GM21723 (cell line): ENCODE data around the gene PPY.
"Not testable (repeated sequence)": the region's sequence is repeated elsewhere in the genome, so short reads cannot be mapped to it uniquely, and the experiment has no call there.

Source experiments
- ATAC-seq: cut with Tn5 transposase; IDR thresholded peaks from one replicate; pipeline ENCODE4 v1.9.1; 2021; ENCODE audit warnings: mild to moderate bottlenecking, moderate library complexity; ENCODE audit not compliant: unreplicated experiment

PPY gene, protein sequence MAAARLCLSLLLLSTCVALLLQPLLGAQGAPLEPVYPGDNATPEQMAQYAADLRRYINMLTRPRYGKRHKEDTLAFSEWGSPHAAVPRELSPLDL

DNA sequence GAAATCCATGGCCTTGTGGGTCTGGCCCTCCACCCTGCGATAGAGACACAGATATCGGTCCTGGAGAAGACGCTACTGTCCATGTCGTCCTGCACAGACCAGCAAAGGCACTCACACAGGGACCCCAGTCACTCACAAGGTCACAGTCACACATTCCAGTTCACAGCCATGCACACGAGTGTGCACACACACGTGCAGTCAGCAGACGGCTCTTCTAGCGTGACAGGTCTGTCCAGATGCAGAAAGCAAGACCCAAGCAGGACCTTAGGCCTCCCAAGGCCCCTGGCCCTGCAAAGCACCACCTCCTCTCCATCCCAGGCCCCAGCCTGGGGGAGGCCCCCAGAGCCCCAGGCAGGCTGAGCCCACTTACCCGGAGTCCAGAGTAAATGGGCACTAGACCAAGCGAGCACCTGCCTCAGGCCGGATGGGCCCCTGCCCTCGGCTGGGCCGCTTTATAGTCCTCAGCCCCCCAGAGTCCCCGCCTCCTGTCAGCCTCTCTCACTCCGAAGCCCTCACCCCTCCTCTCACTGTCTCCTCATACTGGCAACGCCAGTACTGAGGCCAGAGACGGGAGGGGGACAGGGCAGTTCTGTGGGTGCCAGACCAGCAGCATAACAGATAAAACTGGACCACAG lies at the start of gene PPY:
Gene PPY (minus strand): TSS at position 426 of the 635 bp plus-strand sequence. CDS start 822 bp downstream, outside the sequence.
- no peak for ATAC-seq

DNA sequence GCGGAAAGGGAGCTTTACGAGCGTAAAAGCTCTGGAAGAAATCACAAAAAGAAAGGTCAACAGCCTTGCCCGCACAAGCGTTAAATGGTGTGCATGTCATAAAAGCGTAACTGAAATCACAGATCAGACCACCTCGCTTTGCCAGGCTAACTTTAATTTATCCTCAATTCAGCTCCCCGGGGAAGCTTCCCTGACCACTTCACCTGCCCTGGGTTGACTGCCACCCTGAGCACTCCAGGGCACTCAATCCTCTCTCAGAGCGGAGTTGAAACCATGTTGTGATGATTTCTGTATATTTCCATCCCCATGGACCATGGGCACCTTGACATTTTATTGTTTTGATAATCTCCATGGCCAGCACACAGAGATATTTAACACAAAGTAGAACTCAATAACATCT lies 46.0 kb upstream of the PPY start:
- ATAC-seq: no peak

DNA sequence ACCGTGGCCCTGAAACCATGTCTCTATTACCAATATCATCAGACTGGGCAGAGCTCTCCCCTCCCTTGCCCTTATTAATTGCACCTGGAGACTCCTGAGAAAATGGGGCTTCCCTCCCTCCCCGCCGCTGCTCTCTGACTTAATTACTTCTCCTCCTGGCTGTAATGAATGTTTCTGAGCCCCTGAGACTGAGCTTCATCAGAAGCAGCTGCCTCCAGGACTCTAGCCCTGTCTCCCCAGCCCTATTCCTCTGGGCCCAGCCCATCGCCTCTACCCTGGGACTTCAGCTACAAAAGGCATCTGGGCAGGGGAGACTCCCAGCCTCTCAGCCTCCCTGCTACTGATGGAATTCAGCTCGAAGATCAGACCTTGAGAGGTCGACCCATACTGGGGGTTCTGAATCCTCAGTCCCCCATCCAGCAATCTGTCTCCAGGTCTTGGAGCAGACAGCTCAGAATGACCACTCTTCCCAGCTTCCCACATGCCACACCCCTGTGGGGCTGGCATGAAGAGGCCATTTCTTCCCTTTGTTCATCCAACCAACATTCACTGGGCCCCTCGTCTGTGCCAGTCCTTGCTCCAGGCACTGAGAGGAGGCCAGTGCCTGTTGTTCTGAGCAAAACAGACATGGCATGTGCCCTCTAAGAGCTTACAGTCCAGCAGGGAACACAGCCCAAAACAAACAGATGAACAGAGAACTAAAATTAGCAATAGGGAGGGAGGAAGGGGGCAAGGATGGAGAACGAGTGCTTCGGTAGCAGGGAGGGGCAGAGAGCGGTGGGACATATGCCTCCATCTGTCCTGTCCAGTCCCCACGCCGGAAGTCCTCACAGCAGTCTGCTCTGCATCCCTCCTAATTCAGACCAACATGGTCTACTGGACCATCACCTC lies 45.1 kb upstream of the PPY start:
- no peak for ATAC-seq

DNA sequence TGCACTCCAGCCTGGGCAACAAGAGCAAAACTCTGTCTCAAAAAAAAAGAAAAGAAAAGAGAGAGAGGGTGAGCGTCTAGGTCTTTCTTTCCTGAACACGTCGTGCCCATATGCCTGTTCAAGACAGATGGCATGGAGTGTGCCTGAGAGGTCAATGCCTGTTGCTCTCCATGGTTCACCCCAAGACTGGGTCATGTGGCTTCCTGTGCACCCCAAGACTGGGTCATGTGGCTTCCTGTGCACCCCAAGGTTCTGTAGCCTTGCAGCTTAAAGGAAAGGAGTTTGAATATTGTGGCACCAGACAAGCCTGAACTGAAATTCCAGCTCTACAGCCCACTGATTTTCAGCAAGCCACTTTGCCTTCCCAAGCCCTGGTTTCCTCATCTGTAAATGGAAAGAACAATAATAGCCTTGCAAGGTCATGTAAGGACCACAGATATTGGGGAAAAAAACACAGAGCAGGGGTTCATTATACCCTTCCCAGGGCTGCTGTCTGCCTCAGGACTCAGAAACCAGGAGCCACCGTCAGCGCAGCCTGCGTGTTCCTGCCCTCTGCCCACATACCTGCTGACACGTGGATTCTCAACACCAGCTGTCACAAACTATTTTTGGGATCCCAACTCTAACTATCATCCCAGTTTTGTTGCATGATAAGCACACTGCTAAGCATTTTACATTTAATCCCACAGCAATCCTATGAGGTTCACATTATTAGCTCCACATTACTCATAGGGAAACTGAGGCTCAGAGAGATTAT lies 44.1 kb upstream of the PPY start:
- ATAC-seq: no peak

DNA sequence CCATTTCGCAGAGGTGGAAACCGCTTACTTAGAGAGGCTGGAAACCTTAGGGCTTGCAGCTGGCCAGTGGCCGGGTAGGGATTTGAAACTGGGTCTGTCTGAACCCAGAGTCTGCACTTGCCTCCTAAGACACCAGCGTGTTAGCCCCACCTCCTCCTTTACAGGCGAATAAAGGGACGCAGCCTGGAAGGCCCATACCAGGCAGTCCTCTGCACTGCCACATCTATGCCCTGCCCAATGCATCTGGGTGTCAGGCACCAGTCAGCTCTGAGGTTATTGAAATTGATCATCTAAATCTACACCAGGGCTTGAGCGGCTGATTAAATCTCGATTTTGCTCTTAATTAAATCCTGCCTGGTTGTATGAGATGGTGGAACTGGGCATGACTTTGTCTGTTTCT lies 42.2 kb upstream of the PPY start:
- ATAC-seq: no peak

DNA sequence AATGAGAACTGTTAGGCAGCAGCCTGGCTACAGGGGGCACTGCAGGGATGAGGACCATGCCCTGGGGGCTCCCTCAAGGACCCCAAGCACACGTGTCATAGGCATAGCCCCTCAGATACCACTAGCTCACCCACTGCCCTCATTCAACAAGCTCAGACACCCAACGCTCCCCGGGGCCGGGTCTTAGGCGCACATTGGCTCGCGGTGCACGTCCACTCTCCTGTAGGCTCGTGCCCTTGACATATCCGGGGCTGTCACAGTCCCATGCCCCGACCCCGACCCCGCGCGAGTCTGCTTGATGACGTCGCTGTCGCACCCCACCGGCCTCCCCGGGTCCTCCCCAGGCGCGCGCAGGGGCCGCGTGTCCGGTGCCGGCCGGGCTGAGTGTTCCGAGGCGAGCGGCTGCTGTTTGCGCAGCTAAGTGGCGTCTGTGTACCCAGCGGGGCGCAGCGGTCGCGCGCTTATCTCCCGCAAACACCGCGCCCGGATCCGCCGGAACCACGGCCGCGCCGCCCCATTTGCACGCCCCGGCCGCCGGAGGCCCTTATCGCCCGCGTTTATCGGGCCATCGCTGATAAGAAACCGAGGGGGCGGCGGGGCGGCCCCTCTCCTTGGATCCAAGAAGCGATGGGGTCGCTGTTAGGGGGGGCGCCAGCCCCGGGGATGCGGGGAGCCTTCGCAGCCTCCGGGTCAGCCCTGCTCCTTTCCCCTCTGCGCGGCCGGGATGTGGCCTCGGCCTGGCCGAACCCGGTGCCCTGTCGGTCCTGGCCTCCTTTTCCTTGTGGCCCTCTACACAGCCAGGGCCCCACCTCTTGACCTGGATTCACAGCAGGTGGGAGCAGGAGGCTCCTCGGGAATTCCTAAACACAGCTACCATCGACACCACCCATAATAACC lies 41.5 kb upstream of the PPY start:
- ATAC-seq: no peak

DNA sequence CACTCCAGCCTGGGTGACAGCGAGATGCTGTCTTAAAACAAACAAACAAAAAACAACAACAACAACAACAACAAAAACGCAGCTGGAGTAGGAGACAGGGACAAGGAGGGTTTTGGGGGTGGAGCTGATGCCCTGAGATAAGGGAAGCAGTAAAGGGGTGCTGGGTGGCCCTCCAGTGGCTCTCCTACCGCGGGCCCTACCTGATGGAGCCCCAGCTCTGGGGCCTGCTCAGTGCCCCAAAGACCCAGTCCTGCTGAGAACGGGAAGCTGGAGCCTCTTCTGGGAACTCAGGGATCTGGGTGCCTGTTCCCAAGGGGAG lies 40.9 kb upstream of the PPY start:
- no peak for ATAC-seq

DNA sequence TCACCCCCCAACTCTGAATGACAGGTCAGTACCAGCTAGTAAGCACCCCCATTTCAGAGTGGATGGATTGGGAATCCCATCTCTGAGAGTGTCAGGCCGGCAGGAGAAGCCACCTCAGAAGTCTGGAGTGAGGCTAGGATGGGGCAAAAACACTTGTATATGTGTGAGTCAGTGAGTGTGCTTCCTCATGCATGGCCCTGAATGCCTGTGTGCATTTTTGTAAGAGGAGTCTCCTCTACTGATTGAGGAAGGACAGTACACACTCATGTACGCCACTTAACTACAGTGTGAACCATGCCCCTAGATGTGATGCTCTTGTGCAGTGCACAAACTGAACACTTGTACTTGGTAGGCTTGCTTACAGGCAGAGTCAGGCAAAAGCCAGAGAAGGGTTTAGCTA lies 39.9 kb upstream of the PPY start:
- ATAC-seq: no peak

DNA sequence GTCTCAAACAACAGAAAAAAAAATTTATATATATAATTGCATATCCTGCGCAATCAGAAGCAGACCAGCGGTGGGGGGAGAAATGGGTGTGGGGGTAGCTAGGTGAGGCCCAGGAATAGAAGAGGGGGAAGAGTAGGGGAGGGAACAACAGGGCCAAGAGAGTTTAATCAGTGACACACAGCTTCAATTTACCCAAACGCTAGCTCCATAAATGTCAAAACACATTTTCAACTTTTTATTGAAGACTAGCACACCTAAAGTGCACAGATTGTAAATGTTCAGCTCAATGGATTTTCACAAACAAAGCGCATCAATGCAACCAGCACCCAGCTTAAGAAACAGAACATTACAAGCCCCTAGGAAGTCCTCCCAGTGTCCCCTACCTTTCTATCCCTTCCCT lies 37.4 kb upstream of the PPY start:
- ATAC-seq: no peak

DNA sequence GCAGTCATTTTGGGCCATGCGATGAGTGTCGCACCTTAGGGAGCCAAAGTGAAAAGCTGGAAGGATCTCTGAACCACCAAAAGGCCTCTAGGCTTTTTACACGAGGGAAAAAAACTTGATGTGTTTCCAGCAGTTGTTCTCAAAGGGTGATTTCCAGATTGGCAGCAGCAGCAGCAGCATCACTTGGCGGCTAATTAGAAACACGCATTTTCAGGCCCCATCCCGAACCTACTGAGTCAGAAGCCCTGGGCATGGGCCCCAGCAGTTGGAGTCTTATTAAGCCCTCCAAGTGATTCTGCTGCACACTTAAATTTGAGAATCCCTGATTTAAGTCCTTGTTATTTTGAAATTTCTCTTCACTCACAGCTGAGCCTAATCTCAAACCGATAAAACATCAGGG lies 36.7 kb upstream of the PPY start:
- ATAC-seq: no peak

DNA sequence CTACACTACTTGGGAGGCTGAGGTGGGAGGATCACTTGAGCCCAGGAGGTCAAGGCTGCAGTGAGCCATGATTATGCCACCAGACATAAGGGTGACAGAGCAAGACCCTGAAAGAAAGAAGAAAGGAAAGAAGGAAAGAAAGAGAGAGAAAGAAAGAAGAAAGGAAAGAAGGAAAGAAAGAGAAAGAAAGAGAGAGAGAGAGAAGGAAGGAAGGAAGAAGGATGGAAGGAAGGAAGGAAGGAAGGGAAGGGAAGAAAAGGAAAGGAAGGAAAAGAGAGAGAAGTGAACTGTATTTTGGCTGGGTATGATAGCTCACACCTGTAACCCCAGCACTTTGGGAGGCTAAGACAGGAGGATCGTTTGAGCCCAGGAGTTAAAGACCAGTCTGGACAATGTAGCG lies 35.8 kb upstream of the PPY start:
- ATAC-seq: no peak

DNA sequence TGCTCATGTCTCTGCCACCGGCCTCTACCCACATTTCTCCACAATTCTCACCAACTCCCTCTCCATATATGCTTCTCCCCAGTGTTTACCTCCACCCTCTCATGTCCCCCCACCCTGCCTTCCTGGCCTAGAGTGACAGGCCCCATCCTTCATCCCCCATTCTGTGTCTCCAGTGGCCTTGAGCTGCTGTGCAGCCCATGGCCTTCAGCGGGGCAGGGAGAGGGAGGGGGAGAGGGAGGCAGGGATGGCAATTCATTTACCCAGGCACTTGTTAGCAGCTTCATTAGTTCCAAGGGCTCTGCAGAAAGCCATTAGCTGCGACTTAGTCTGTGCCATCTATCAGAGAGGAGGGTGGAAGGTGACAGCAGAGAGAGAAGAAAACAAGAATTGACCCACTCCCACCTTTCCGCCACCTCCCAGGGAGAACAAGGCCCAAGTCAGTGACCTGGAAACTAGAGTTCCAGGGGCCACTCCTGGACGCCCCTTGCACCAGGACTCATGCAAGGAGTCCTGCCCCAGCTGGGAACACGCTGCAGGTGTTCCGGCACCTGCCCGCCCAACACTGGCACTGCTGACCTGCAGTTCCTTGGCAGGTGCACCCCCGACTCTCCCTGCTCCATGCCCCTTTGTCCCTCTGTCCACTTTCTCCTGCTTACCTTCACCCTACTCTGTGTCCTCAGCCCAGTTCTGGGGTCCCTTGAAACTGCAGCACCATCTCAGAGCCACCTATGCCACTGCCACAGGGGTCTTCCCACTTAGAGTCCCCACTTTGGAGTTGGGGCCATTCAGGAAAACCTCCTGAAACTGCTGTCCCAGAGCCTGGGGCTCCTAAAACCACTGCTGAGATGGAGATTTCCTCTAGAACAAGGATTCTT lies 34.9 kb upstream of the PPY start:
- no peak for ATAC-seq

DNA sequence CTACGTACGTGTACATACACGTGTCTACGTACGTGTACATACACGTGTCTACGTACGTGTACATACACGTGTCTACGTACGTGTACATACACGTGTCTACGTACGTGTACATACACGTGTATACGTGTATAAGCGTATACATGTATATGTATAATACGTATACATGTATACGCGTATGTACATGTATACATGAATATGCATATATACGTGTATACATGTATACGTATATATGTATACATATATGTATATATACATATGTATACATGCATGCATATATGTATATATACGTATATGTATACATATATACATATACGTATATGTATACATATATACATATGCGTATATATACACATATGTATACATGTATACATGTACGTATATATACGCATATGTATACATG lies 33.6 kb upstream of the PPY start:
- ATAC-seq: no peak

DNA sequence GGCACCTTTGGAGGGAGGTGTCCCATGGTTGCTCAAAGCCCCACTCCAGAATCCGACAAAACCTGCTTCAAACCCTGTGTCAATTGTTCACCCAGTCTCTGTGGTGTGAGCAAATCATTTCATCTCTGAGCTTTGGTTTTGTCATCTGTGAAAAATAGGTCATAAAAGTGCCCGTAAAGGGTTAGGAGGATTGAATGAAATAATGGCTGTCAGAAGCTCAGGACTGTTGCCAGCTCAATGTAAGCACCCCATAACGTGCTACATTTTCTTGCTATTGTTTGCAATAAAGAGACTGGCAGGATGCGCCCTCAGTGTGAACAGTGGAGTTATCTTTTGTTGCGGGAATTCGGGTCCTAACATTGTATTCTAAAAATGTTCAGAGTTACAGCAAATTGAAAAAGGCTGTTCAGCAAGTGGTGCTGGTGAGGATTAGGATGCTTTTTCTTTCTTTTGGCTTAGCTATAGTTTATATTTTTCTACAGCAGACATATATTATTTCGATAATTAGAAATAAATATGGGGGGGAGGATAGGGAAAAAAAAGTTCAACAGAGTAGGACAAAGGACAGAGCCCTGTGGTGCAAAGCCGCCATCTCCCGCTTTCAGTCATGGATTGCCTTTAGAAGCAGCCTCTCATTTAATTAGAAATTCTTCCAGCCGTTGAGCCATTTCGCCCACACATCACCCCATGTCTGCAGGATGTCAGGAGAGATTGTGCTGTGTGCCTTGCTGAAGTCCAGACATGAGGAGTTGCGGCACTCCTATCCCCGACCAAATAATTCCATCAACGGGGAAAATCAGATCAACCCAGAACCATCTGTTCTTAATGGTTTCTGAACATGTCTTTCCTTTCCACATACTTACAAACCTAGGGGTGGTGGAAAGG lies 32.3 kb upstream of the PPY start:
- ATAC-seq: no peak

DNA sequence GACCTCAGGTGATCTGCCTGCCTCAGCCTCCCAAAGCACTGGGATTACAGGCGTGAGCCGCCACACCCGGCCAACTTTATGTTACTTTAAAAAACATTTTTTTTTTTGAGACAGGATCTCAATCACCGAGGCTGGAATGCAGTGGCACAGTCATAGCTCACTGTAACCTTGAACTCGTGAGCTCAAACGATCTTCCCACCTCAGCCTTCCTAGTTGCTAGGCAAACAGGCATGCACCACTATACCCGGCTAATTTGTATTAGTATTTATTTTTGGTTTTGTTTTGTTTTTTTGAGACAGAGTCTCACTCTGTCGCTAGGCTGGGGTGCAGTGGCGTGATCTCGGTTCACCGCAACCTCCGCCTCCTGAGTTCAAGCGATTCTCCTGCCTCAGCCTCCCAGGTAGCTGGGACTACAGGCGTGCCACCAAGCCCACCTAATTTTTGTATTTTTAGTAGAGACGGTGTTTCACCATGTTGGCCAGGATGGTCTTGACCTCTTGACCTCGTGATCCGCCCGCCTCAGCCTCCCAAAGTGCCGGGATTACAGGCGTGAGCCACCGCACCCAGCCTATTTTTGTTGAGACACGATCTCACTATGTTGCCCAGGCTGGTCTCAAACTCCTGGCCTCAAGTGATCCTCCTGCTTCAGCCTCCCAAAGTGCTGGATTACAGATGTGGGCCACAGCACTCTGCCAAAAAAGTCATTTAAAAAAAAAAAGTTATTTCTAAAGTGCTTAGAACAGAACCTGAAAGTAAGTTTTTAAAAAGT lies 30.4 kb upstream of the PPY start:
- ATAC-seq: not testable (repeated sequence)

DNA sequence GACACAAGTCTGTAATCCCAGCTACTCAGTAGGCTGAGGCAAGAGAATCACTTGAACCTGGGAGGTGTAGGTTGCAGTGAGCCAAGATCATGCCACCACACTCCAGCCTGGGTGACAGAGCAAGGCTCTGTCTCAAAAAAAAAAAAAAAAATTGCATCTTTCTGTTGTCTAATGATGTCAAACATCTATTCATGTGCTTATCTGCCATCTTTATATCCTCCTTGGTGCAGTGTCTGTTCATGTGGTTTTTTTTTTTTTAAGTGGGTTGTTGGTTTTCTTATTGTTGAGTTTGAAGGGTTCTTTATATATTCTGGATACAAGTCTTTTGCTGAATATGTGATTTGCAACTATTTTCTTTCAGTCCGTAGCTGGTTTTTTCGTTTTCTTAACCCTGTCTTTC lies 29.2 kb upstream of the PPY start:
- not testable (repeated sequence) for ATAC-seq

DNA sequence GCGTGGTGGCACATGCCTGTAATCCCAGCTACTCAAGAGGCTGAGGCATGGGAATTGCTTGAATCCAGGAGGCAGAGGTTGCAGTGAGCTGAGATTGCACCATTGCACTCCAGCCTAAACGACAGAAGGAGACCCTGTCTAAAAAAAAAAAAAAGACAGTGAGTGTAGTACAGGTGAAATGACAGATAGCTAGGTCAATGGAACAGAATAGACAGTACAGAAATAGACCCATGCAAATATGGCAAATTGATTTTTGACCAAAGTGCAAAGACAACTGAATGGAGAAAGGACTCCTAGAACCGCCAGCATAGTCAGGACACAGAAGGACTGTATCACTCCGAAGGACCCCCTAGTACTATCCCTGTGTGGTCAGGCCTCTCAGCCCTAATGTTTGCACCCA lies 28.1 kb upstream of the PPY start:
- no peak for ATAC-seq

DNA sequence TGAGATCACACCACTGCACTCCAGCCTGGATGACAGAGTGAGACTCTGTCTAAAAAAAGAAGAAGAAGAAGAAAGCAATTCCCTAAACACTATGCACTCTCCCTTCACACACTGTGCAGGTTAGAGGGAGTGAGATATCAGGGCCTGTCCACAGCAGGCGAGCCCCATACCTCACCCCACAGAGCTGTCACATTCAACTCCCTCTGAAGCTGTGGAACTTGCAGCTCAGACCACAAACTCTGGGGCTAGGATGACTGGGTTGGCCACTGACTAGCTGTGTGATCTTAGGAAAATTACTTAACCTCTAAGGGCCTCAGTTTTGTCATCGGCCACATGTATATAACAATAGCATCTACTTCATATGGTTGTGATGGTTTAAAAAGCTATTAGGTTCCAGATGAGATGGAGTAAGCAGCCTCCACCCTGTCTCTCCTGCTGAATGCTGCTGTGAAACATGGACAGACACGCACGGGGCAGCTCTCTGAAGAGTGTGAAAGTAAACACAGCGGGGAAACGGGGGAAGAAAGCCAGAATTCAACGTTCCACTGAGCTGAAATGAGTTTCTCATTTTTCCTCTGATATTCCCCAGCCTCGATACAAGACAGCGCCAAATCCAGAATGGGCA lies 25.1 kb upstream of the PPY start:
- no peak for ATAC-seq
